HepG2 (cell line): ENCODE data around the gene TOM1L1. TPM values are rescaled to one million over a fixed set of nuclear protein-coding genes. Genes with fewer than 3 reads are reported as not detected.

Experiments
- ATAC-seq: fragments of 200-7000 bp; cut with Tn5 transposase; 3 replicates; pipeline ENCODE4 v1.9.1; 2020; ENCODE audit warnings: mild to moderate bottlenecking, moderate library complexity
- BruUV-seq: library from RNA; stranded (reverse); fragments of 400-500 nt; replicated peaks from 2 replicates; lab custom pipeline; 2021; lab: Mats Ljungman, UMichigan
- CTCF ChIA-PET: fragments of 300-600 bp; formaldehyde crosslinking; extraction: SDS; loops from one replicate; lab custom pipeline; 2021; ENCODE audit warnings: low total read pairs, inconsistent platforms, low intra/inter-chr PET ratio; lab: Yijun Ruan, JAX
- POLR2A ChIA-PET: fragments of 350-600 bp; sonication (Branson Sonifier 250); formaldehyde crosslinking; loops from one replicate; lab custom pipeline; 2020; ENCODE audit warnings: antibody characterized with exemption, inconsistent platforms; lab: Yijun Ruan, JAX
- DNase-seq: peaks from one replicate; pipeline ENCODE4 v3.0.0-alpha.2; 2015; ENCODE audit warnings: low spot score
- FAIRE-seq: peaks from 3 replicates; lab custom pipeline; 2011; peaks lifted over from hg19 to GRCh38; lab: Jason Lieb, UNC
- H2AFZ ChIP-seq: one replicate; pipeline ENCODE4 v1.6.1; 2011; ENCODE audit warnings: low read length, inconsistent platforms
- H3K27ac ChIP-seq: fragments of 300-600 bp; 3 replicates; pipeline ENCODE4 v1.8.0; 2011; ENCODE audit warnings: mixed run types, mild to moderate bottlenecking, mixed read lengths, low read length, inconsistent platforms; ENCODE audit not compliant: insufficient read depth; ENCODE audit errors: extremely low read length
- H3K27me3 ChIP-seq, 2 experiments: fragments of 200-600 bp in 1 of 2; 2 replicates in 1 of 2; 3 replicates in 1 of 2; pipeline versions ENCODE4 v1.6.0 to v1.8.0; 2011; ENCODE audit warnings: low read length in 2 of 2, mild to moderate bottlenecking in 2 of 2, moderate library complexity in 2 of 2, inconsistent platforms in 1 of 2; ENCODE audit not compliant: insufficient read depth in 2 of 2, control insufficient read depth in 1 of 2
- H3K36me3 ChIP-seq, 2 experiments: fragments of 200-600 bp in 1 of 2; replicated peaks in 1 of 2; 2 replicates in 1 of 2; 3 replicates in 1 of 2; pipeline versions ENCODE4 v1.5.1 to v1.8.0; 2011; ENCODE audit warnings: low read length in 2 of 2, inconsistent platforms in 1 of 2; ENCODE audit not compliant: insufficient read depth in 2 of 2, control insufficient read depth in 1 of 2
- H3K4me1 ChIP-seq: 2 replicates; pipeline ENCODE4 v1.5.1; 2012; ENCODE audit warnings: low read length, inconsistent platforms; ENCODE audit not compliant: insufficient read depth
- H3K4me2 ChIP-seq: 2 replicates; pipeline ENCODE4 v1.6.0; 2011; ENCODE audit warnings: low read depth, low read length, inconsistent platforms
- H3K4me3 ChIP-seq, 3 experiments: fragments of 200-600 bp in 1 of 3; sonication (generic), shearing (Covaris generic) in 1 of 3; replicated peaks in 1 of 3; 2 replicates each; pipeline ENCODE4 v1.5.1; 2011 to 2016; ENCODE audit warnings: low read length in 3 of 3, inconsistent platforms in 2 of 3, low read depth in 2 of 3, mild to moderate bottlenecking in 2 of 3, control low read depth in 1 of 3, mixed read lengths in 1 of 3; ENCODE audit not compliant: insufficient read depth in 1 of 3
- H3K79me2 ChIP-seq: one replicate; pipeline ENCODE4 v1.6.1; 2011; ENCODE audit warnings: low read length, inconsistent platforms; ENCODE audit not compliant: insufficient read depth
- H3K9ac ChIP-seq: 2 replicates; pipeline ENCODE4 v1.6.0; 2011; ENCODE audit warnings: mild to moderate bottlenecking, low read depth, low read length, inconsistent platforms; ENCODE audit not compliant: insufficient read depth
- H3K9me3 ChIP-seq: 2 replicates; pipeline ENCODE4 v1.5.1; 2012; ENCODE audit warnings: mild to moderate bottlenecking, low read length
- H4K20me1 ChIP-seq: 2 replicates; pipeline ENCODE4 v1.6.0; 2011; ENCODE audit warnings: inconsistent platforms, mild to moderate bottlenecking, low read length, moderate library complexity; ENCODE audit not compliant: insufficient read depth
- ATRX ChIP-seq: sonication (generic); formaldehyde crosslinking; IDR thresholded peaks from 2 replicates; pipeline ENCODE4 v1.4.0; 2020; ENCODE audit warnings: missing genetic modification reagents, borderline replicate concordance
- CC2D1A ChIP-seq: sonication (generic); formaldehyde crosslinking; IDR thresholded peaks from 2 replicates; pipeline ENCODE4 v1.8.1; 2023; ENCODE audit warnings: mild to moderate bottlenecking, missing genetic modification reagents
- DDIT3 ChIP-seq: sonication (generic); formaldehyde crosslinking; IDR thresholded peaks from 2 replicates; pipeline ENCODE4 v1.4.0; 2020; ENCODE audit warnings: mild to moderate bottlenecking, missing genetic modification reagents
- GMEB1 ChIP-seq: sonication (generic); formaldehyde crosslinking; IDR thresholded peaks from 2 replicates; pipeline ENCODE4 v1.5.1; 2020; ENCODE audit warnings: missing genetic modification reagents, mild to moderate bottlenecking, borderline replicate concordance
- ZNF468 ChIP-seq: sonication (generic); formaldehyde crosslinking; IDR thresholded peaks from 2 replicates; pipeline ENCODE4 v1.8.0; 2022; ENCODE audit warnings: mild to moderate bottlenecking, moderate library complexity, missing genetic modification reagents
- ZNF639 ChIP-seq: conservative IDR thresholded peaks from 2 replicates; pipeline ENCODE4 v1.6.1; 2018; ENCODE audit warnings: missing genetic modification reagents
- WGBS: methylation state at CpG from one replicate; pipeline ENCODE4 v1.1.6; 2017; ENCODE audit warnings: low lambda C conversion rate; 5-methylcytosine and 5-hydroxymethylcytosine counted together
- in situ Hi-C: cut with HindIII; loops from 2 replicates; pipeline ENCODE4 v1.10.0; 2017; ENCODE audit warnings: low pct_unique_long_range_greater_than_20kb; ENCODE audit not compliant: extremely low pct_ligation_motif_present
- intact Hi-C: fragments of 100-400 bp; cut with micrococcal nuclease; formaldehyde crosslinking; loops from one replicate; pipeline ENCODE4 v1.10.0; 2022; ENCODE audit not compliant: unreplicated experiment
- polyA plus RNA-seq, 8 experiments: library from polyadenylated mRNA; depleted of rRNA in 3 of 8; stranded (reverse) in 7 of 8; unstranded in 1 of 8; fragments of >200 nt; fragmentation: Illumina TruSeq in 4 of 8; extraction: Trizol in 4 of 8; gene quantifications; 2 replicates each; pipeline versions ENCODE4 v1.2.1 to v1.2.3, GENCODE V29; 2011 to 2016; ENCODE audit warnings: low read depth in 4 of 8, missing spikeins in 1 of 8, mixed read lengths in 1 of 8; ENCODE audit not compliant: insufficient read depth in 1 of 8
- total RNA-seq, 5 experiments: library from RNA; depleted of rRNA; stranded (reverse); fragments of >200 nt; fragmentation: Illumina TruSeq; extraction: Trizol; gene quantifications; 2 replicates each; pipeline ENCODE4 v1.2.3, GENCODE V29; 2016; ENCODE audit warnings: low read depth in 1 of 5

The TOM1L1 gene
- total and polyA plus RNA-seq, 2 of the 13 experiments (the other 11 are each of a cell fraction or from before 2014, with no cell fraction given) = 45.3 to 51.3 TPM

- Histone ChIP-seq H3K27me3 (no peaks in the 10 kb centered on the region), H3K4me3 (no peak overlapping the region), H3K36me3 (peaks cover 5 to 23% of the 10 kb centered on the region in 2 experiments; a peak in 4 of 5 replicates), H3K79me2 (no peaks in the 10 kb centered on the region), H3K9me3 (no peaks in the 10 kb centered on the region), H2AFZ (no peak overlapping the region), H3K4me1 (no peaks in the 10 kb centered on the region), H3K9ac (no peak overlapping the region), H4K20me1 (no peaks in the 10 kb centered on the region), H3K4me2 (no peak overlapping the region), H3K27ac (no peak overlapping the region)
- intact Hi-C loops = loop anchor here (5.0 kb wide), 1 partner anchor 521 kb away; the partner anchor contains the start of gene SMIM36
- ATAC-seq (no peak), DNase-seq (no peak), FAIRE-seq (no peak)
- TF ChIP-seq ZNF639 (no peak), DDIT3 (CRISPR knock-in tag) (no peak), ATRX (CRISPR knock-in tag) (no peak), GMEB1 (CRISPR knock-in tag) (no peak), CC2D1A (CRISPR knock-in tag) (no peak), ZNF468 (no peak)
- BruUV-seq = no TSS peak
- ChIA-PET POLR2A (interaction anchor here (0.9 kb wide), 1 partner anchor 365 kb away, joined by 3 read pairs; no protein-coding TSS in a partner anchor), CTCF (no interaction called here)
- WGBS = 96% methylated on average over 1 of the region's 1 CpG
- in situ Hi-C loops = loop anchor here (5.0 to 10.0 kb wide), 2 partner anchors 366 to 523 kb away; partner anchors contain the start of gene SMIM36
Observed at GRCh38 chr17:54991567-54991966, 90.9 kb downstream of the TOM1L1 start.
